ENCODE results near the gene TAB3.

The TAB3 gene

GRCh38 chrX:30874851-30875250 is 14.2 kb downstream of the TAB3 start:
- H3K9me3 ChIP-seq (ENCODE audit: severe bottlenecking) = no peaks in the 10 kb centered on the region
- no peak for TF ChIP-seq CTCF (IDR thresholded peaks at IDR 0.05; ENCODE audit: poor library complexity, severe bottlenecking)
- no peak overlapping the region for H3K4me3 ChIP-seq (ENCODE audit: severe bottlenecking)
- H3K36me3 ChIP-seq (ENCODE audit: low read depth) = peaks cover 2% of the 10 kb centered on the region; the same call in 1 of the 2 replicates
- ATAC-seq (ENCODE audit: low read depth) = peak; percentile 39; the same call in 2 of the 3 replicates
- no peak for DNase-seq (ENCODE audit: low spot score)
- H3K4me1 ChIP-seq (ENCODE audit: insufficient read depth, poor library complexity, severe bottlenecking) = peaks cover 43% of the 10 kb centered on the region
- H3K27me3 ChIP-seq (ENCODE audit: insufficient read depth, poor library complexity, severe bottlenecking) = no peaks in the 10 kb centered on the region
- peak overlapping the region; percentile 95 for H3K27ac ChIP-seq (ENCODE audit: poor library complexity, severe bottlenecking)

- peaks cover 17% of the 10 kb centered on the region for H3K36me3 ChIP-seq (ENCODE audit: low read depth)
Observed at GRCh38 chrX:30870572-30870971, 18.5 kb downstream of the TAB3 start.

GRCh38 chrX:30865612-30866011 is 23.4 kb downstream of the TAB3 start:
- Histone ChIP-seq H3K27ac (ENCODE audit: poor library complexity, severe bottlenecking) (no peak overlapping the region), H3K27me3 (ENCODE audit: insufficient read depth, poor library complexity, severe bottlenecking) (no peaks in the 10 kb centered on the region), H3K9me3 (ENCODE audit: severe bottlenecking) (no peaks in the 10 kb centered on the region), H3K36me3 (ENCODE audit: low read depth) (peaks cover 19% of the 10 kb centered on the region), H3K4me1 (ENCODE audit: insufficient read depth, poor library complexity, severe bottlenecking) (no peaks in the 10 kb centered on the region), H3K4me3 (ENCODE audit: severe bottlenecking) (no peak overlapping the region)
- ATAC-seq (ENCODE audit: low read depth) (no peak), DNase-seq (ENCODE audit: low spot score) (no peak)
- no peak for TF ChIP-seq CTCF (IDR thresholded peaks at IDR 0.05; ENCODE audit: poor library complexity, severe bottlenecking)

More at GRCh38 chrX:30870572-30870971, 18.5 kb downstream of the TAB3 start:
- no peak for TF ChIP-seq CTCF (IDR thresholded peaks at IDR 0.05; ENCODE audit: poor library complexity, severe bottlenecking)
- H3K4me1 ChIP-seq (ENCODE audit: insufficient read depth, poor library complexity, severe bottlenecking) = peaks cover 12% of the 10 kb centered on the region
- ATAC-seq (ENCODE audit: low read depth) = no peak
- no peaks in the 10 kb centered on the region for H3K27me3 ChIP-seq (ENCODE audit: insufficient read depth, poor library complexity, severe bottlenecking)
- DNase-seq (ENCODE audit: low spot score) = no peak
- no peak overlapping the region for H3K27ac ChIP-seq (ENCODE audit: poor library complexity, severe bottlenecking)
- H3K4me3 ChIP-seq (ENCODE audit: severe bottlenecking) = no peak overlapping the region
- H3K9me3 ChIP-seq (ENCODE audit: severe bottlenecking) = no peaks in the 10 kb centered on the region

GRCh38 chrX:30865015-30865414 is 24.0 kb downstream of the TAB3 start:
- H3K4me1 ChIP-seq (ENCODE audit: insufficient read depth, poor library complexity, severe bottlenecking) = no peaks in the 10 kb centered on the region
- ATAC-seq (ENCODE audit: low read depth) = no peak
- no peak for TF ChIP-seq CTCF (IDR thresholded peaks at IDR 0.05; ENCODE audit: poor library complexity, severe bottlenecking)
- no peak overlapping the region for H3K27ac ChIP-seq (ENCODE audit: poor library complexity, severe bottlenecking)
- peaks cover 19% of the 10 kb centered on the region for H3K36me3 ChIP-seq (ENCODE audit: low read depth)
- no peak overlapping the region for H3K4me3 ChIP-seq (ENCODE audit: severe bottlenecking)
- no peaks in the 10 kb centered on the region for H3K9me3 ChIP-seq (ENCODE audit: severe bottlenecking)
- no peaks in the 10 kb centered on the region for H3K27me3 ChIP-seq (ENCODE audit: insufficient read depth, poor library complexity, severe bottlenecking)
- DNase-seq (ENCODE audit: low spot score) = no peak

- Histone ChIP-seq H3K9me3 (ENCODE audit: severe bottlenecking) (no peaks in the 10 kb centered on the region), H3K4me1 (ENCODE audit: insufficient read depth, poor library complexity, severe bottlenecking) (no peaks in the 10 kb centered on the region), H3K36me3 (ENCODE audit: low read depth) (peaks cover 12% of the 10 kb centered on the region), H3K4me3 (ENCODE audit: severe bottlenecking) (no peak overlapping the region), H3K27ac (ENCODE audit: poor library complexity, severe bottlenecking) (no peak overlapping the region), H3K27me3 (ENCODE audit: insufficient read depth, poor library complexity, severe bottlenecking) (no peaks in the 10 kb centered on the region)
- ATAC-seq (ENCODE audit: low read depth) (no peak), DNase-seq (ENCODE audit: low spot score) (no peak)
- TF ChIP-seq CTCF (IDR thresholded peaks at IDR 0.05; ENCODE audit: poor library complexity, severe bottlenecking) = no peak
Observed at GRCh38 chrX:30864383-30864785, 24.7 kb downstream of the TAB3 start.

Measured in RWPE2 (cell line).